Uterus (tissue), 4 donors: Measurements from ENCODE around the gene ZC3HAV1. TPM values are rescaled to one million over a fixed set of nuclear protein-coding genes. Genes with fewer than 3 reads are reported as not detected.
A peak's percentile ranks its signal among the peaks of the same experiment; 100 is the strongest.

Experiments
- DNase-seq, 2 donors: peaks; one replicate each; pipeline ENCODE4 v3.0.0-alpha.2; 2019 to 2020
- H3K27ac ChIP-seq, 2 donors: fragments of 200-600 bp; sonication (generic); 1 replicate in 1 of 2; 2 replicates in 1 of 2; pipeline ENCODE4 v1.5.1; 2016 to 2018
- H3K27me3 ChIP-seq, 2 donors: fragments of 200-600 bp; sonication (generic); one replicate each; pipeline ENCODE4 v1.5.1; 2018 to 2019; ENCODE audit warnings: control low read depth in 1 of 2
- H3K36me3 ChIP-seq, 2 donors: fragments of 200-600 bp; sonication (generic); one replicate each; pipeline ENCODE4 v1.5.1; 2019; ENCODE audit warnings: control low read depth in 1 of 2
- H3K4me1 ChIP-seq, 2 donors: fragments of 200-600 bp; sonication (generic); one replicate each; pipeline ENCODE4 v1.5.1; 2018 to 2019; ENCODE audit warnings: control low read depth in 1 of 2
- H3K4me3 ChIP-seq, 2 donors: fragments of 200-600 bp; sonication (generic); 1 replicate in 1 of 2; 2 replicates in 1 of 2; pipeline ENCODE4 v1.5.1; 2018 to 2019; ENCODE audit warnings: mild to moderate bottlenecking in 1 of 2
- H3K9me3 ChIP-seq, 2 donors: fragments of 200-600 bp; sonication (generic); one replicate each; pipeline ENCODE4 v1.5.1; 2019; ENCODE audit warnings: control low read depth in 1 of 2
- CTCF ChIP-seq, 4 experiments: fragments of 200-600 bp in 2 of 4; fragments of 450-650 bp in 2 of 4; sonication (generic) in 2 of 4; IDR thresholded peaks; one replicate each; pipeline ENCODE4 v1.5.1; 2016 to 2019; ENCODE audit warnings: antibody characterized with exemption in 4 of 4, mild to moderate bottlenecking in 2 of 4, moderate library complexity in 1 of 4
- POLR2A ChIP-seq, 2 donors: fragments of 450-650 bp; IDR thresholded peaks; one replicate each; pipeline ENCODE4 v1.6.1; 2016; ENCODE audit warnings: antibody characterized with exemption in 2 of 2, mild to moderate bottlenecking in 1 of 2, moderate library complexity in 1 of 2
- intact Hi-C: fragments of 100-400 bp; cut with DNase I; formaldehyde crosslinking; loops from one replicate; pipeline ENCODE4 v1.15.1; 2023; ENCODE audit warnings: low total_unique reads
- total RNA-seq, 4 donors: library from RNA; depleted of rRNA in 3 of 4; stranded (reverse); fragments of >200 nt in 3 of 4; gene quantifications; one replicate each; pipeline versions ENCODE4 v1.1.0 to v1.2.4, GENCODE V29; 2014 to 2023
- donor health status: DM: yes; HTN: yes; CAD: no.

Gene ZC3HAV1
- total RNA-seq, 4 donors from 2014 or later: 14.1 to 39.7 (median 29.2) TPM

GRCh38 chr7:139075031-139075652 lies 34.4 kb downstream of the ZC3HAV1 start:
- peak; percentile 57 to 78 for DNase-seq
- no peaks in the 10 kb centered on the region for H3K36me3 ChIP-seq
- no peaks in the 10 kb centered on the region for H3K27me3 ChIP-seq
- no peaks in the 10 kb centered on the region for H3K9me3 ChIP-seq
- H3K27ac ChIP-seq: peak overlapping the region; percentile 30 to 52
- no peak overlapping the region for H3K4me3 ChIP-seq
- intact Hi-C loops: no loop called here
- no peaks in the 10 kb centered on the region for H3K4me1 ChIP-seq
- TF ChIP-seq POLR2A (IDR thresholded peaks at IDR 0.05): no peak
- TF ChIP-seq CTCF (IDR thresholded peaks at IDR 0.05): peak; percentile 77 to 87 (median 82)

GRCh38 chr7:139072796-139073195 lies 36.7 kb downstream of the ZC3HAV1 start:
- Histone ChIP-seq H3K4me1 (no peaks in the 10 kb centered on the region), H3K9me3 (no peaks in the 10 kb centered on the region), H3K4me3 (no peak overlapping the region), H3K36me3 (no peaks in the 10 kb centered on the region), H3K27ac (no peak overlapping the region), H3K27me3 (no peaks in the 10 kb centered on the region)
- TF ChIP-seq POLR2A (IDR thresholded peaks at IDR 0.05): no peak
- no peak for TF ChIP-seq CTCF (IDR thresholded peaks at IDR 0.05)
- DNase-seq: no peak
- intact Hi-C loops: no loop called here

- Histone ChIP-seq H3K27ac (no peak overlapping the region), H3K27me3 (no peaks in the 10 kb centered on the region), H3K9me3 (no peaks in the 10 kb centered on the region), H3K4me3 (no peak overlapping the region), H3K36me3 (no peaks in the 10 kb centered on the region), H3K4me1 (no peaks in the 10 kb centered on the region)
- no peak for DNase-seq
- intact Hi-C loops: no loop called here
- TF ChIP-seq POLR2A (IDR thresholded peaks at IDR 0.05): no peak
- TF ChIP-seq CTCF (IDR thresholded peaks at IDR 0.05): no peak
Observed at GRCh38 chr7:139071680-139072079, 37.8 kb downstream of the ZC3HAV1 start.

DNA sequence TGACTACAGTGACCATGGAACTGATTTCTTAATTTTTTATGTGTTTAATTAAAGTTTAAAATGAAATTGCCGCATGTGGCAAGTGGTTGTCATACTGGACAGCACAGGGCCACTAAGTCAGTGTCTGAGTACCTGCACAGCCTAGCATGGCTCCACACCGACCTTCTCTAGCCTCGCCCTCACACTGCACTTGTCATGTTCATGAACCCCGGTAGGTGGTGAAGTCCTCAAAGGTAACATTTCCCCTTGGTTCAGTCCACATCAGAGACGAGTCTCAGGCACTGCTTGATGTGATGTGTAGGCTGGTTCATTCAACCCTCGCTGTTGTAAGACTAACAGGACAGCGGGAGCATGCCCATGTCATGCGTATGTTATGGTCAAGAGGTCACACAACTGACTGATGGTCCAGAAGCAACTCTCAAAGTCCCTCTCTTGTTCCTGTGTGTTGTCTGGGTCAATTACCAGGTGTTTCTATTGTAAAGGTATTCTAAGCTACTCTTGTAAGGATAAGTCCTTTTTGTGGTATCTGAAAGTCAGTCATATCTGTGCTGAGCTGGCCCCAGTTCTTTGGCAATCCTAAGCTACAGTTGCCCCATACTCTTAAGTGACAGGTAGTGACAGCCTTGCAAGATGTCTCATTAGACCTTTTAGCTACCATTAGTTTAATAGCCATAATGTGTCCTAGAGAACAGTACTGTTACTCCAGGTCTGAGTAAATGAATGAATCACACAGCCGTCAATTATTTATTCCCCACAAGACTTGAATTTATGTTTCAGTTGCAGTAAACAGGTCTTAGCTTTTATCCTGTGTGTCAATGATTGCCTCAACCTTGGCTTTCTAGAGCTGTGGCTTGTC lies 40.7 kb downstream of the ZC3HAV1 start:
- Histone ChIP-seq H3K27me3 (no peaks in the 10 kb centered on the region), H3K27ac (no peak overlapping the region), H3K9me3 (no peaks in the 10 kb centered on the region), H3K36me3 (no peaks in the 10 kb centered on the region), H3K4me1 (no peaks in the 10 kb centered on the region), H3K4me3 (no peak overlapping the region)
- intact Hi-C loops: no loop called here
- no peak for DNase-seq
- TF ChIP-seq POLR2A (IDR thresholded peaks at IDR 0.05): no peak
- no peak for TF ChIP-seq CTCF (IDR thresholded peaks at IDR 0.05)

- Histone ChIP-seq H3K9me3 (no peaks in the 10 kb centered on the region), H3K27me3 (no peaks in the 10 kb centered on the region), H3K4me1 (no peaks in the 10 kb centered on the region), H3K36me3 (no peaks in the 10 kb centered on the region), H3K4me3 (no peak overlapping the region), H3K27ac (no peak overlapping the region)
- no peak for DNase-seq
- intact Hi-C loops: no loop called here
- TF ChIP-seq POLR2A (IDR thresholded peaks at IDR 0.05): no peak
- TF ChIP-seq CTCF (IDR thresholded peaks at IDR 0.05): no peak
Observed at GRCh38 chr7:139066315-139066714, 43.2 kb downstream of the ZC3HAV1 start.
